NT2/D1 (cell line): ENCODE data around the gene GJA3.

Experiments used
- DNase-seq: peaks from one replicate; pipeline ENCODE4 v3.0.0-alpha.2; 2011; ENCODE audit warnings: low read depth, low spot score
- H3K27me3 ChIP-seq: 2 replicates; pipeline ENCODE4 v1.6.0; 2011; ENCODE audit warnings: mild to moderate bottlenecking; ENCODE audit not compliant: insufficient read length, insufficient read depth
- H3K36me3 ChIP-seq: 2 replicates; pipeline ENCODE4 v1.6.1; 2011; ENCODE audit warnings: mild to moderate bottlenecking, low read length, mixed read lengths; ENCODE audit not compliant: insufficient read depth, insufficient read length
- H3K4me1 ChIP-seq: 2 replicates; pipeline ENCODE4 v1.5.1; 2011; ENCODE audit not compliant: insufficient read depth, insufficient read length
- H3K4me3 ChIP-seq: 2 replicates; pipeline ENCODE4 v1.5.1; 2011; ENCODE audit warnings: low read depth; ENCODE audit not compliant: insufficient read length
- H3K9ac ChIP-seq: 2 replicates; pipeline ENCODE4 v1.6.0; 2011; ENCODE audit warnings: low read depth; ENCODE audit not compliant: insufficient read length
- H3K9me3 ChIP-seq: 2 replicates; pipeline ENCODE4 v1.5.1; 2011; ENCODE audit warnings: mild to moderate bottlenecking, low read length; ENCODE audit not compliant: insufficient read depth
- SUZ12 ChIP-seq: IDR thresholded peaks from 2 replicates; pipeline ENCODE4 v1.6.1; 2011; ENCODE audit not compliant: insufficient read length, insufficient read depth; ENCODE audit errors: extremely low read depth
- YY1 ChIP-seq: IDR thresholded peaks from 2 replicates; pipeline ENCODE4 v1.6.1; 2011; ENCODE audit not compliant: insufficient read length, insufficient read depth
- ZNF274 ChIP-seq: IDR thresholded peaks from 2 replicates; pipeline ENCODE4 v1.6.1; 2011; ENCODE audit warnings: mild to moderate bottlenecking, low read depth, low read length

The GJA3 gene

DNA sequence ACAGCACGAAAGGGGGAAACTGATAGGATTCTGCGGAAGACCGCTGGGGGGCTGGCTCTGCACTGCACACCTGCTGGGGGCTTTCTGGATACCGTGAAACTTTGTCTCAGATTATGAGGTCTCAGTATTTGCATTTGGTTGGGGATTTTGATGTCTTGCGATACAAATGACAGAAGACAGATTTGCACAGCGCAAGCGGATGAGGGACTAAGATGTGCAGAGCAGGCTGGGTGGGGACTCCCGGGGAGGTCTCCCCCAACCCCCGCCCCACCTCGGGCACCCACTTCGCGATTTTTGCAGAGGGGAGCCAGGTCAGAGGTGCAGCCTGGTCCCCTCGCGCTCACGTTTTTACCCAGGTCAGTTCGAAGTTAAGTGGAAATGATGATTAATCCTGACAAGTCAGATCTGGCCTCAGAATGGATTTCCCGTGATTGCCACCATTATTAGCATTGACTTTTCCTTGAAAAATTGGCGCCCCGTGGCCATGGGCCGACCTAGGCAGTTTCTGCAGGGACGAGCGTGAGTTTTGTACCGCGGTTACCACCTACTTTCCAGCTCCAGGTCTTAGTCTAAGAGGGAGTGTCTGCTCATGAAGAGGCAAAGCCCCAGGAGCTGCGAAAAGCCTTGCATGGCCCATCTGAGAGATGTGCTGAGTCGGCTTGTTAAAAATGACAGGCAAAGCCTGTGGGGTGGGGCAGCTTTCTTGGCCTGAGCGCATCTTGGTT is 33.2 kb upstream of the GJA3 start:
- no peak overlapping the region for H3K4me3 ChIP-seq
- no peaks in the 10 kb centered on the region for H3K9me3 ChIP-seq
- TF ChIP-seq YY1 = no peak
- no peak for TF ChIP-seq SUZ12
- no peak for TF ChIP-seq ZNF274
- peaks cover 68% of the 10 kb centered on the region for H3K27me3 ChIP-seq
- H3K36me3 ChIP-seq = no peaks in the 10 kb centered on the region
- H3K4me1 ChIP-seq = no peaks in the 10 kb centered on the region
- no peak overlapping the region for H3K9ac ChIP-seq
- no peak for DNase-seq

DNA sequence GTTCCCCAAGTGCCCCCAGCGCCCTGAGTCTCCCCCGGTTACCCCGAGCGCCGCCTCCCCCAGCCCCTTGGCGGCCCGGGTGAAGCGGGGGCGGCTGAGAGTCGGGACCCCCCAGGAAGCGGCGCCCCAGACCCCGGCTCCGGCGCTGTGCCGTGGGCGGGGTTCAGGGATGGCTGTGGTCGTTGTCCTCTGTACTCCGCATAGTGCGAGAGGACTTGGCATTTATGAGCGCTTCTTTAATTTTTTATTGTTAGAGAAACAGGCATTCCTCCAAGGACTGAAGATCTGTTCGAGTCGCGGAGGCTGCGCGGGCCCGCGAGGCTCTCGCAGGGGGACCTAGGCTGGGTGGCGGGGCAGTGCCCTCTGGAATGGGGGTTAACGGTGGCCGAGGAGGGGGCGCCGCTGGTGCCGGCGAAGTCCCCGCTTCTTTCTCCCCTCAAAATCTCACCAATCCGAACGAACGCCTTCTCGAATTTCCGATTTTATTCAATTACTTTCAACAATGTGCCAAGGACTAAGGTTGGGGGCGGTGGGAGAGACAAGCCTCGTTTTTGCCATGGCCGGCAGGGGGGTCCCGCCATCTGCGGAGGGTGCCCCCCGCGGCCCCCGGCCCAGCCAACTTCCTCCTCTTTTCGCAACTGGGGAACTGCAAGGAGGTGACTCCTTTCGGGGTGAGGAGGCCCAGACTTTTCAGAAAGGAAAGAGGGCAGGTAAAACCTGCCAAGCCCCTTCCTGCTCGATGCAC is 32.5 kb upstream of the GJA3 start:
- TF ChIP-seq ZNF274 = no peak
- TF ChIP-seq YY1 = no peak
- no peak for TF ChIP-seq SUZ12
- DNase-seq = no peak
- no peaks in the 10 kb centered on the region for H3K4me1 ChIP-seq
- H3K4me3 ChIP-seq = peak overlapping the region; percentile 26
- H3K36me3 ChIP-seq = no peaks in the 10 kb centered on the region
- H3K9me3 ChIP-seq = no peaks in the 10 kb centered on the region
- peaks cover 72% of the 10 kb centered on the region for H3K27me3 ChIP-seq
- peak overlapping the region; percentile 61 for H3K9ac ChIP-seq

GRCh38 chr13:20192836-20193161 is 31.9 kb upstream of the GJA3 start, which contains the start of gene GJB2:
Gene GJB2, minus strand, starts transcription at chr13:20192938. Its CDS starts 3,357 bp downstream, at chr13:20189581.
- Histone ChIP-seq H3K4me3 (peak within 1 kb of the TSS; percentile 44), H3K9me3 (no peaks in the 10 kb centered on the region), H3K4me1 (no peaks in the 10 kb centered on the region), H3K9ac (peak within 1 kb of the TSS; percentile 67), H3K27me3 (peaks cover 72% of the 10 kb centered on the region), H3K36me3 (no peaks in the 10 kb centered on the region)
- TF ChIP-seq YY1 = no peak
- TF ChIP-seq SUZ12 = no peak
- DNase-seq = no peak

- Histone ChIP-seq H3K9ac (peak overlapping the region; percentile 67), H3K4me3 (peak overlapping the region; percentile 44), H3K27me3 (peaks cover 72% of the 10 kb centered on the region), H3K9me3 (no peaks in the 10 kb centered on the region), H3K36me3 (no peaks in the 10 kb centered on the region), H3K4me1 (no peaks in the 10 kb centered on the region)
- no peak for DNase-seq
- TF ChIP-seq ZNF274 (no peak), SUZ12 (no peak), YY1 (no peak)
Observed at GRCh38 chr13:20192158-20192835, 31.4 kb upstream of the GJA3 start.

- H3K9me3 ChIP-seq = no peaks in the 10 kb centered on the region
- DNase-seq = no peak
- H3K36me3 ChIP-seq = no peaks in the 10 kb centered on the region
- peak overlapping the region; percentile 37 for H3K9ac ChIP-seq
- peaks cover 72% of the 10 kb centered on the region for H3K27me3 ChIP-seq
- no peak for TF ChIP-seq ZNF274
- no peak for TF ChIP-seq SUZ12
- no peak for TF ChIP-seq YY1
- peak overlapping the region; percentile 44 for H3K4me3 ChIP-seq
- no peaks in the 10 kb centered on the region for H3K4me1 ChIP-seq
Observed at GRCh38 chr13:20191311-20192157, 30.7 kb upstream of the GJA3 start.

DNA sequence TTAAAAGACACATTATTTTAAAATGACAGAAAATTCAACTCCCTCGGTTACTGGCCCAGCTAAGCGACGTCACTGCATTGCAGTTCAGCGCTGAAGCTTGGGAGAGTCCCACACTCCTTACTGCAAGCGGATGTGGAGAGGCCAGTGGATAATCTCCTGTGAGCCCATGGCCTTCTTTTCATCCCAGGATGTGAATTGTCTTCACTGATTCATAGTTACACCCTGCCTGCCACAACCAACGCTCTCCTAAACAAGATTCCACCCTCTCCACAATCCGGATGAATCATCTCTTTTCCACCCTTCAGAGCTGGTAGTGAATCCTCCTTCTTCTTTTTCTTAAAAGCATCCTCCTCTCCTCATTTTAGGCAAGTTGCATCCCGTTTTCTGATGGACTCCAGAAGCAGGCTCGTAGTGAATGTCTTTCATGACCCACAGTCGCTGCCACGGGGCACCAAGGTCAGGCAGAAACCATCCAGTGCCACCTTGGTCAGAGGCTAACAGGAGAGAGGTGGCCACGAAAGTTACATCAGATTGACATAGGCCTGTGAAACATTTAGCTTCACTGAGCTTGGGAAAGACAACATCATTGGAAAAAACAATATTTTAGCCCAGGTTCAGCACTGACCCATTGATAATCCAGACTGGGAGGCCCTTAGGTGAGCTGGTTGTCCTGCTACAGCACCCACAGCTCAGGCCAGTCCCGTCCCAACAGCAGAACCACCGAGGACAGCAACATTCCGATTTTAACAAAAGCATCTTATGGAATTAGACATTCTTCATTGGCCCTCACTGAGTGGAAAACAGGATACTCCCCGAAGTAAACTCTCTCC is 29.8 kb upstream of the GJA3 start:
- H3K4me1 ChIP-seq = no peaks in the 10 kb centered on the region
- no peaks in the 10 kb centered on the region for H3K36me3 ChIP-seq
- no peak for DNase-seq
- TF ChIP-seq YY1 (no peak), ZNF274 (no peak), SUZ12 (no peak)
- no peaks in the 10 kb centered on the region for H3K9me3 ChIP-seq
- H3K9ac ChIP-seq = no peak overlapping the region
- peaks cover 68% of the 10 kb centered on the region for H3K27me3 ChIP-seq
- H3K4me3 ChIP-seq = no peak overlapping the region
